GM21360 (cell line): Measurements from ENCODE around the gene ZNF282.

Source experiments
- ATAC-seq: cut with Tn5 transposase; IDR thresholded peaks from one replicate; pipeline ENCODE4 v1.9.1; 2021; ENCODE audit warnings: mild to moderate bottlenecking, moderate library complexity; ENCODE audit not compliant: unreplicated experiment

The ZNF282 gene

GRCh38 chr7:149188637-149189259 lies 6.6 kb upstream of the ZNF282 start:
- no peak for ATAC-seq

DNA sequence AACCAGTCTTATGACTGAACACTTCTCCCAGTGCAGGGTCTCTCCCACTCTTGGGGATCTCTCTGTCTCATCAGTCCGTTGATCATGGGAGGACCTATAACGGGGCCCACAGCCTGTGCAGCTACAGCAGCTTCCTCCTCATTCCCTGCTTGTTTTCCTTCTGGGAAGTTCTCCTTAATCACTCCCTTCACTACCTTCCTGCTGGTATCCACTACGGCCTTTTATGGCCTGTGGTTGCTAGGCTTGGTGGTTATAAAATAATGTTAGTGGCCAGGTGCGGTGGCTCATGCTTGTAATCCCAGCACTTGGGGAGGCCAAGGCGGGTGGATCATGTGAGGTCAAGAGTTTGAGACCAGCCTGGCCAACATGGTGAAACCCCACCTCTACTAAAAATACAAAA lies 3.5 kb upstream of the ZNF282 start:
- no peak for ATAC-seq

- no peak for ATAC-seq
Measured at GRCh38 chr7:149194799-149195179, 557 bp upstream of the ZNF282 start.

DNA sequence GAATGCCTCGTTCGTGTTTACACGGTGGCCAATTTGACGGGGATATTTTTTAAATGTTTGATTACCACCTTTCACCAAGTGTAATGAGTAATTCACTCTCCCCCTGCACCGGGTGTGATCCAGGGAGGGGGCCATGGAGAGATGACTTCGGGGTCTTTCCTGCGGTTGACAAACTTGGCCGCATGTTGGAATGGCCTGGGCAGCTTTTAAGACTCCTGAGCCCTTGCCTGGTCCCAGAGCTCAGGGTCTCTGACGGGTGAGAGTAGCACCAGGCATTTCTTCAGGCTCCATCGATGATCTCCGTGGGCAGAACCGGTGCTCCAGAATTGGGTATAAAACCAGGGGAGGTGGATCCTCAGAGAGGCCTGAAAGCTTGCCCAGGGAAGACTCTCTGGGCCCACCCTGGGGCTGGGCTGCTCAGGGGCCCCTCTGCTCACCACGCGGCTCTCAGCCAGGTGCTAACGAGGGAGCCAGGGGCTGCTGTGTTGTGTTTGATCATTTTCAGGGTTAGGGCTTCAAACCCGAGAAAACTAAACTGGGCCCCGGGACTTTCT lies 882 bp downstream of the ZNF282 start:
- peak; percentile 9 for ATAC-seq

- ATAC-seq, result no peak
Measured at GRCh38 chr7:149196705-149197171, 1.4 kb downstream of the ZNF282 start.

DNA sequence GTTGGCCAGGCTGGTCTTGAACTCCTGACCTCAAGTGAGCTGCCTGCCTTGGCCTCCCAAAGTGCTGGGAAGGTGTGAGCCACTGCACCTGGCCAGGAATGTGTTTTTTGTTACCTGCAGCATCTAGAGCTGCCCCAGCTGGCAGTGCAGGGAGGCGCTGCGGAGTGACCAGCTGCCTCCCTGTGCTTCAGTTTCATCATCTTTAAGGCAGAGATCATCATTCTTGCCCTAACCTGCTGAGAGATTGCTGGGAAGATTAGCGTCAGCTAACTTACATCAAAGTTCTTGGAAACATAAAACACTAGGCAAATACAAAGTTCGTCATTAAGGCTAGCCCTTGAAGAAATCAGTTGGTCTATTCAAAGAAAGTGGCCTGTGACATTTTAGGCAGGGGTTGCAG lies 2.3 kb downstream of the ZNF282 start:
- ATAC-seq, result no peak

DNA sequence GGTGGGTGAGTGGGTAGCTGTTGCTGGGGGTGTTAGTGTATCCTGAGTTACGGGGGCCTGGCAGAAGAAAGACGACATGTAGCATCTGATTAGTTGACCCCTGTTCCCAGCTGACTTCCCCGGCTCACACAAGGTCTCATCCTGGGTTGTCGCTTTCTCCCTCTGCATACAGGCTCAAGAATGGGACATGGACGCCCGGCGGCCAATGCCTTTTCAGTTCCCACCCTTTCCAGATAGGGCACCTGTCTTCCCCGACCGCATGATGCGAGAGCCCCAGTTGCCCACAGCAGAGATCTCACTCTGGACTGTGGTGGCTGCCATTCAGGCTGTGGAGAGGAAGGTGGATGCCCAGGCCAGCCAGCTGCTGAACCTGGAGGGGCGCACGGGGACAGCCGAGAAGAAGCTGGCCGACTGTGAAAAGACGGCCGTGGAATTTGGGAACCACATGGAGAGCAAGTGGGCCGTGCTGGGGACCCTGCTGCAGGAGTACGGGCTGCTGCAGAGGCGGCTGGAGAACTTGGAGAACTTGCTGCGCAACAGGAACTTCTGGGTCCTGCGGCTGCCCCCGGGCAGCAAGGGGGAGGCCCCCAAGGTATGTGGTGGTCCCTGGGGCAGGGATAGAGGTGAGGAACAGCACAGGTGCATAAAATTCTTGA lies 2.9 kb downstream of the ZNF282 start:
- ATAC-seq, result no peak

DNA sequence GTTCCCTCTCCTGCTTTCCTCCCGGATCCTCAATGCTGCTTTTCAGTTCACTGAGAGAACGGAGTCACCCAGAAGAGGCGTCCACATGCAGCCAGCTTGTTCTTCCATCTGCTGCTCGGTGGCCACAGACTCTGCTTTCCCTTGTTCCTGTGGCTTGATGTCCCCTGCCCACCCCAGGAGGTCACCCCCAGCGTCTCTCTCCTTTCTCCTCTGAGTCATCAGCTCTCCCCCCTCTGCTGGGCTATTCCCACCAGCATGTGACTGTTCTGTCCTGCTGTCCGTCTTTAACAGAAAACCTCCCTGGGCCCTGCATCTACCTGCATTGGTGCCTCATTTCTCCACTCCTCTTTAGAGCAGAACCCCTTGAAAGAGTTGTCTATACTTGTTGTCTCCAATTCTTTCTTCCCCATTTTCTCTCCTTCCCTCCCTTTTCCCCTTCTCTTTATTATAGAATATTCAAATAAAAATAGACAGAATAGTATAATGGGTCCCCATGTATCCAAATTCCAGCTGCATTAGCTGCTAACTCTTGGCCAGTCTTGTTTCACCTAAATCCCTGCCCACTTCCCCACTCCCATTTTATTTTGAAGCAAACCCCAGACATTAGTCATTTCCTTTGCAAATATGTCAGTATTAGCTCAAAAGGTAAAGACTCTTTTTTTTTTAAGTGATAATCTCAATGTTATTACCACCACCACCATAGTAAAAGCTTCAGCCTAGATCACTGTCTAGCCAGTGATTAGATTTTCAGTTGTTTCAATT lies 4.1 kb downstream of the ZNF282 start:
- ATAC-seq, result no peak

GRCh38 chr7:149202831-149203231 lies 7.5 kb downstream of the ZNF282 start:
- ATAC-seq, result no peak

GRCh38 chr7:149205690-149206381 lies 10.5 kb downstream of the ZNF282 start:
- no peak for ATAC-seq

DNA sequence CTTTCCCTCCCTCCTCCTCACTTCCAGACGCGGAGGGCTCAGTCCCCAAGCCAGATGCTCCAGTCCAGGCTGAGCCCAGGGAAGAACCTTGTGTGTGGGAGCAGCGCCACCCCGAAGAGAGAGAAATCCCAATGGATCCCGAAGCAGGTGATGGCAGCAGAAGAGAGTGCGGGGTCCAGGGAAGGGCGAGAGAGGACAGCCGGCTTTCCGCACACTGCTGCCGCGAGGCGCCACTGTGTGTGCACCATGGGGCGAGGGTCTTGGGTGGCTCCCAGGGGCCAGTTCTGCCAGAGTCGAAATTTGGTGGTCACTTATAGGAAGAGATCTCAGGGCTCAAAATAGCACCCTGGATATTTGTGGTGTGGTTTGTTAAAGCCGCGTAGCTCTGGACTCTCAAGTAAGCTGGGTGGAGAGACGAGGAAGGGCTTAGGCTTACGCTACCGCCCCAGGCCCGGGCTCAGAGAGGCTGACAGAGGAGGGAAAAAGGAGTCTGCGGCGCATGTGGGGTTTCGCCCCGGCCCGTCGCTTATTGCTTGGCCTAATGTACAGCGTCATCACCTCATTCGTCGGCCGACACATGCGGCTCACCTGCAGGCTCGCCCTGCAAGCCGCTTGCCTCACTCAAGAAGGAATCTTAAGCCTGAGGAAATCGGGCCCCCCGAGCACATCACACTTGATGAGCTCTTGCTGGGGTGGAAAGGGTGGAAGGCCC lies 12.1 kb downstream of the ZNF282 start:
- no peak for ATAC-seq

DNA sequence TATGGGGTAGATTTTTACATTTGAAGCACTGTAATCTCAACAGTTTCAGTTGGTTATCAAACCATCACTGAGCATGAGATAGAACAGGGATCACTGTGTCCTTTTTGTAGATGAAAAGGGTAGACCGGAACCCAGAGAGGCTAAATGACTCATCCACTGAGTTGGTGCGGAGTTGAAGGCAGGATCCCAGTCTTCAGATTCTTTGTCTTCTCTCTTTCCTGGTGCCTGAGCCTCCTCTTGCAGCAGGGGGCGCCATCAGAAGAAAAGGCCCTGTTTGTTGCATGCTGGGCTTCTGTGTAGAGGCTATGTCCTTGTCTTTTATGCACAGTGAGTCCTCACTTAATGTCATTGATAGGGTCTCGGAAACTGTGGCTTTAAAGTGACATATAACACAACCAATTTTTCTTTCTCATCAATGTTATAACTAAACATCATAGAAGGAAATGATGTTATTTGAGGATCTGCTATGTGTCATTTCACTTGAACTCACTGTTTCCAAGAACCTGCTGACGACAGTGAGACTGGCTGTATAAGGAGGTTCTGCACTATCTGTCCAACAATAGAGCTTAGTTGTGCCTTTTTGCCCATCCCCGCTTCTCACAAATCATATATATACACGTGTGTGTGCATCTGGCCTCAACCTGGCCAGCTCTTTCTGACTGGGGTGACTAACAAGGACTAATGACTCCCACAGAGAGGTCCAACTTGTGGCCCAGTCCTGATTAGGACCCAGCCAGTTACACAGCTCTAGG lies 14.3 kb downstream of the ZNF282 start:
- ATAC-seq, result peak; percentile 71

- ATAC-seq, result no peak
Measured at GRCh38 chr7:149210551-149210950, 15.2 kb downstream of the ZNF282 start.

- no peak for ATAC-seq
Measured at GRCh38 chr7:149214020-149214720, 18.8 kb downstream of the ZNF282 start.

- ATAC-seq, result no peak
Measured at GRCh38 chr7:149216402-149216801, 21.1 kb downstream of the ZNF282 start.

GRCh38 chr7:149217570-149217969 lies 22.2 kb downstream of the ZNF282 start:
- ATAC-seq, result no peak

- ATAC-seq, result no peak
Measured at GRCh38 chr7:149218469-149219420, 23.4 kb downstream of the ZNF282 start.

DNA sequence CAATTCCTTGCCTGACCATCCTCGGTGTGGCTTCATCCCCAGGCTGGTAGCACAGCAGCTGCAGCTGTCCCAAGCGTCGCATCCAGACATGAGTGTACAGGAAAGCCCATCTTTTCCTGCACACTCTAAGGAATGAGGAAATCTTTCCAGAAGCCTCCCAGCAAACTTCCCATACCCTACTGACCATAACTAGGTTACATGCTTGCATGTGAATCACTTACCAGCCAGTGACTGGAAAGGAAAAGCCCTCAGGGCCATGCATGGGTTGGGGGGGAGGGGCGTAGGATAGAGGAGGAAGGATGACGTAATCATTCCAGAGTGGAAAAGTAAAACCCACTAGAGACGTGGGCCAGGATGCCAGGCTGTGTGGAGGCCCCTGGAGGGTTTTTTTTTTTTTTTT lies 25.2 kb downstream of the ZNF282 start:
- no peak for ATAC-seq
